A549 (cell line): ENCODE results near the gene RASSF4. TPM values are rescaled to one million over a fixed set of nuclear protein-coding genes. Genes with fewer than 3 reads are reported as not detected.

Experiments
- ATAC-seq, 2 experiments: fragments of 200-7000 bp in 1 of 2; fragments of >200 bp in 1 of 2; cut with Nextera tagmentation in 1 of 2; cut with Tn5 transposase in 1 of 2; 3 replicates each; pipeline versions ENCODE4 v1.8.0 to v1.9.1; 2018 to 2020; ENCODE audit warnings: mild to moderate bottlenecking in 1 of 2, moderate library complexity in 1 of 2
- CTCF ChIA-PET: fragments of 300-600 bp; sonication (Branson Sonifier 250); formaldehyde crosslinking; extraction: SDS; loops from one replicate; lab custom pipeline; 2021; ENCODE audit warnings: antibody characterized with exemption, inconsistent platforms; lab: Yijun Ruan, JAX
- POLR2A ChIA-PET: fragments of 350-600 bp; formaldehyde crosslinking; extraction: SDS; loops from one replicate; lab custom pipeline; 2021; ENCODE audit warnings: antibody characterized with exemption, inconsistent platforms; lab: Yijun Ruan, JAX
- DNase-seq, 2 experiments: peaks; one replicate each; pipeline versions ENCODE4 v3.0.0 to v3.0.0-alpha.2; 2011 to 2016; ENCODE audit warnings: low read depth in 1 of 2, low spot score in 1 of 2
- FAIRE-seq: peaks from 2 replicates; lab custom pipeline; 2011; peaks lifted over from hg19 to GRCh38; lab: Jason Lieb, UNC
- H3K27ac ChIP-seq, 2 experiments: fragments of >200 bp; sonication (Bioruptor Twin); formaldehyde crosslinking; 3 replicates each; pipeline ENCODE4 v1.5.1; 2016 to 2017
- H3K4me1 ChIP-seq: fragments of >200 bp; sonication (Bioruptor Twin); formaldehyde crosslinking; 3 replicates; pipeline ENCODE4 v1.6.1; 2016
- H3K4me2 ChIP-seq: fragments of >200 bp; sonication (Bioruptor Twin); formaldehyde crosslinking; 3 replicates; pipeline ENCODE4 v1.6.1; 2016
- H3K4me3 ChIP-seq: fragments of >200 bp; sonication (Bioruptor Twin); formaldehyde crosslinking; 3 replicates; pipeline ENCODE4 v1.5.1; 2016
- H3K9me3 ChIP-seq: fragments of >200 bp; sonication (Bioruptor Twin); formaldehyde crosslinking; 3 replicates; pipeline ENCODE4 v1.6.1; 2016
- BHLHE40 ChIP-seq: IDR thresholded peaks from 2 replicates; pipeline ENCODE4 v1.6.1; 2012; ENCODE audit warnings: low read depth, low read length, inconsistent platforms
- CHD4 ChIP-seq: fragments of 200-600 bp; sonication (generic); IDR thresholded peaks from 2 replicates; pipeline ENCODE4 v1.6.1; 2016; ENCODE audit warnings: antibody characterized with exemption, mild to moderate bottlenecking, borderline replicate concordance
- EHF ChIP-seq: fragments of 250-450 bp; sonication (Bioruptor Pico); IDR thresholded peaks from 2 replicates; pipeline ENCODE4 v1.5.0; 2020; ENCODE audit warnings: mild to moderate bottlenecking
- EHMT2 ChIP-seq: fragments of 200-600 bp; sonication (generic); IDR thresholded peaks from 2 replicates; pipeline ENCODE4 v1.6.1; 2016; ENCODE audit warnings: antibody characterized with exemption, low read depth, mild to moderate bottlenecking, moderate library complexity
- ELK1 ChIP-seq: fragments of 150-350 bp; IDR thresholded peaks from 2 replicates; pipeline ENCODE4 v1.6.1; 2014; ENCODE audit warnings: low read depth, mild to moderate bottlenecking, low read length
- EP300 ChIP-seq, 2 experiments: fragments of >200 bp; sonication (Bioruptor Twin); formaldehyde crosslinking; IDR thresholded peaks; 2 replicates in 1 of 2; 3 replicates in 1 of 2; pipeline ENCODE4 v1.6.1; 2016 to 2017
- FOSB ChIP-seq: fragments of 250-450 bp; sonication (Bioruptor Pico); IDR thresholded peaks from 2 replicates; pipeline ENCODE4 v1.5.0; 2020; ENCODE audit warnings: mild to moderate bottlenecking, moderate library complexity
- HDAC2 ChIP-seq: fragments of 200-600 bp; sonication (generic); IDR thresholded peaks from 2 replicates; pipeline ENCODE4 v1.6.1; 2016
- HOXB13 ChIP-seq: fragments of 250-450 bp; sonication (Bioruptor Pico); IDR thresholded peaks from 2 replicates; pipeline ENCODE4 v1.5.0; 2020; ENCODE audit warnings: low read depth, mild to moderate bottlenecking, moderate library complexity
- MAX ChIP-seq: IDR thresholded peaks from 2 replicates; pipeline ENCODE4 v1.6.1; 2012
- MYC ChIP-seq: IDR thresholded peaks from 2 replicates; pipeline ENCODE4 v1.6.1; 2012; ENCODE audit warnings: mild to moderate bottlenecking, inconsistent platforms, low read length, improper control_type of control experiment, borderline replicate concordance
- NPAS2 ChIP-seq: fragments of 250-450 bp; sonication (Bioruptor Pico); IDR thresholded peaks from 2 replicates; pipeline ENCODE4 v1.8.0; 2022; ENCODE audit warnings: mild to moderate bottlenecking, moderate library complexity, borderline replicate concordance
- SMC3 ChIP-seq: fragments of >200 bp; sonication (Bioruptor Twin); formaldehyde crosslinking; IDR thresholded peaks from 3 replicates; pipeline ENCODE4 v1.6.1; 2018; ENCODE audit warnings: inconsistent platforms
- USF2 ChIP-seq: fragments of 450-650 bp; IDR thresholded peaks from 2 replicates; pipeline ENCODE4 v1.6.1; 2014; ENCODE audit warnings: antibody characterized with exemption
- ZC3H11A ChIP-seq: fragments of 450-650 bp; IDR thresholded peaks from 2 replicates; pipeline ENCODE4 v1.6.1; 2014; ENCODE audit warnings: antibody characterized with exemption, mild to moderate bottlenecking
- WGBS: methylation state at CpG from one replicate; pipeline ENCODE4 v1.1.6; 2017; ENCODE audit errors: missing lambda C conversion rate; 5-methylcytosine and 5-hydroxymethylcytosine counted together
- polyA plus RNA-seq, 4 experiments: library from polyadenylated mRNA; depleted of rRNA in 3 of 4; stranded (reverse); fragments of >200 nt; fragmentation: RNase III in 1 of 4; extraction: RNeasy Plus Mini Kit Qiagen cat#74134 plus additional on column Dnase treatment in 1 of 4; gene quantifications; 2 replicates in 3 of 4; 3 replicates in 1 of 4; pipeline ENCODE4 v1.2.3, GENCODE V29; 2011 to 2017
- TF ChIP-seq, protein P1 (sequence below): fragments of 200-600 bp; sonication (generic); IDR thresholded peaks from 2 replicates; pipeline ENCODE4 v1.6.1; 2016; ENCODE audit warnings: antibody characterized with exemption, mild to moderate bottlenecking, moderate library complexity

RASSF4 gene
- polyA plus RNA-seq, 2 of the 4 experiments (the other 2 are of a cell fraction) = 1.9 to 2.2 TPM

- TF ChIP-seq, protein P1, sequence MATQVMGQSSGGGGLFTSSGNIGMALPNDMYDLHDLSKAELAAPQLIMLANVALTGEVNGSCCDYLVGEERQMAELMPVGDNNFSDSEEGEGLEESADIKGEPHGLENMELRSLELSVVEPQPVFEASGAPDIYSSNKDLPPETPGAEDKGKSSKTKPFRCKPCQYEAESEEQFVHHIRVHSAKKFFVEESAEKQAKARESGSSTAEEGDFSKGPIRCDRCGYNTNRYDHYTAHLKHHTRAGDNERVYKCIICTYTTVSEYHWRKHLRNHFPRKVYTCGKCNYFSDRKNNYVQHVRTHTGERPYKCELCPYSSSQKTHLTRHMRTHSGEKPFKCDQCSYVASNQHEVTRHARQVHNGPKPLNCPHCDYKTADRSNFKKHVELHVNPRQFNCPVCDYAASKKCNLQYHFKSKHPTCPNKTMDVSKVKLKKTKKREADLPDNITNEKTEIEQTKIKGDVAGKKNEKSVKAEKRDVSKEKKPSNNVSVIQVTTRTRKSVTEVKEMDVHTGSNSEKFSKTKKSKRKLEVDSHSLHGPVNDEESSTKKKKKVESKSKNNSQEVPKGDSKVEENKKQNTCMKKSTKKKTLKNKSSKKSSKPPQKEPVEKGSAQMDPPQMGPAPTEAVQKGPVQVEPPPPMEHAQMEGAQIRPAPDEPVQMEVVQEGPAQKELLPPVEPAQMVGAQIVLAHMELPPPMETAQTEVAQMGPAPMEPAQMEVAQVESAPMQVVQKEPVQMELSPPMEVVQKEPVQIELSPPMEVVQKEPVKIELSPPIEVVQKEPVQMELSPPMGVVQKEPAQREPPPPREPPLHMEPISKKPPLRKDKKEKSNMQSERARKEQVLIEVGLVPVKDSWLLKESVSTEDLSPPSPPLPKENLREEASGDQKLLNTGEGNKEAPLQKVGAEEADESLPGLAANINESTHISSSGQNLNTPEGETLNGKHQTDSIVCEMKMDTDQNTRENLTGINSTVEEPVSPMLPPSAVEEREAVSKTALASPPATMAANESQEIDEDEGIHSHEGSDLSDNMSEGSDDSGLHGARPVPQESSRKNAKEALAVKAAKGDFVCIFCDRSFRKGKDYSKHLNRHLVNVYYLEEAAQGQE = no peak
- TF ChIP-seq SMC3 (peak; percentile 84), NPAS2 (CRISPR knock-in tag) (no peak), EP300 (IDR thresholded peaks at IDR 0.05) (no peak), USF2 (no peak), BHLHE40 (no peak), MYC (no peak), ELK1 (no peak), CHD4 (no peak), EHF (no peak), HDAC2 (no peak), EHMT2 (no peak), MAX (no peak), ZC3H11A (no peak), FOSB (CRISPR knock-in tag) (no peak)
- TF ChIP-seq, all 56 proteins: peak for 6
These were observed 15.2 kb downstream of the RASSF4 start (continued) for GRCh38 chr10:44974628-44975430.

GRCh38 chr10:44975431-44976331 lies 16.1 kb downstream of the RASSF4 start:
- 0 out of 6 replicates have a peak, but pooled peaks of 1 of the 2 experiments have one; percentile 2 for ATAC-seq
- POLR2A ChIA-PET = interaction anchor here (0.6 to 1.0 kb wide), 4 partner anchors 12 to 1305 kb away, joined by 4 to 8 read pairs (median 4); partner anchors contain the start of gene RASSF4
- H3K4me2 ChIP-seq = peak overlapping the region; percentile 83
- no peak overlapping the region; the same call in 2 of the 3 replicates for H3K4me3 ChIP-seq
- H3K4me1 ChIP-seq = peaks cover 42% of the 10 kb centered on the region
- no peak for FAIRE-seq
- no peak for TF ChIP-seq HOXB13 (CRISPR knock-in tag)
- TF ChIP-seq, all 56 proteins: peak for 0
- no peaks in the 10 kb centered on the region for H3K9me3 ChIP-seq
- peak in 1 of 2 experiments; percentile 21 for DNase-seq
- CTCF ChIA-PET = interaction anchor here (0.6 to 9.7 kb wide), 8 partner anchors 12 to 1270 kb away, joined by 3 to 69 read pairs (median 5); no protein-coding TSS in a partner anchor
- 52% methylated on average over 8 of the region's 10 CpGs for WGBS
- H3K27ac ChIP-seq = peak overlapping the region; percentile 76 to 90
